PC-3 (cell line): ENCODE measurements around the gene TTC28. TPM values are rescaled to one million over a fixed set of nuclear protein-coding genes. Genes with fewer than 3 reads are reported as not detected.

Experiments
- ATAC-seq: fragments of 200-7000 bp; cut with Tn5 transposase; 2 replicates; pipeline ENCODE4 v1.9.1; 2020; ENCODE audit warnings: mild to moderate bottlenecking, moderate library complexity
- BruUV-seq: library from RNA; stranded (reverse); fragments of 400-500 nt; replicated peaks from 2 replicates; lab custom pipeline; 2021; lab: Mats Ljungman, UMichigan
- CTCF ChIA-PET: fragments of 300-600 bp; sonication (Branson Sonifier 250); formaldehyde crosslinking; loops from one replicate; lab custom pipeline; 2022; ENCODE audit warnings: antibody characterized with exemption; lab: Charles Lee
- POLR2A ChIA-PET: fragments of 300-600 bp; sonication (Branson Sonifier 250); formaldehyde crosslinking; loops from one replicate; lab custom pipeline; 2022; ENCODE audit warnings: antibody characterized with exemption; ENCODE audit not compliant: unreplicated experiment; lab: Charles Lee
- DNase-seq: peaks from one replicate; pipeline ENCODE4 v3.0.0-alpha.2; 2015
- H2AFZ ChIP-seq: fragments of 300-600 bp; sonication (generic); 2 replicates; pipeline ENCODE4 v1.6.0; 2016; ENCODE audit warnings: antibody characterized with exemption, low read length
- H3F3A ChIP-seq: fragments of 300-600 bp; sonication (generic); one replicate; pipeline ENCODE4 v1.6.0; 2017; ENCODE audit warnings: antibody characterized with exemption, low read length, control low read depth, mild to moderate bottlenecking; ENCODE audit not compliant: unreplicated experiment
- H3K27ac ChIP-seq: fragments of 300-600 bp; sonication (generic); 2 replicates; pipeline ENCODE4 v1.5.1; 2016; ENCODE audit warnings: mild to moderate bottlenecking, low read length
- H3K27me3 ChIP-seq: fragments of 300-600 bp; sonication (generic); 2 replicates; pipeline ENCODE4 v1.6.1; 2016; ENCODE audit warnings: low read length, mixed read lengths
- H3K36me3 ChIP-seq: fragments of 300-600 bp; sonication (generic); 2 replicates; pipeline ENCODE4 v1.6.1; 2016; ENCODE audit warnings: low read depth, mixed run types, low read length, mixed read lengths
- H3K4me1 ChIP-seq: fragments of 300-600 bp; sonication (generic); 2 replicates; pipeline ENCODE4 v1.5.1; 2016; ENCODE audit warnings: low read length; ENCODE audit not compliant: insufficient read depth
- H3K4me2 ChIP-seq: fragments of 300-600 bp; sonication (generic); 2 replicates; pipeline ENCODE4 v1.6.0; 2016; ENCODE audit warnings: low read length
- H3K4me3 ChIP-seq: fragments of 300-600 bp; sonication (generic); 2 replicates; pipeline ENCODE4 v1.5.1; 2016; ENCODE audit warnings: mild to moderate bottlenecking, low read length, mixed read lengths
- H3K79me2 ChIP-seq: fragments of 300-600 bp; sonication (generic); 2 replicates; pipeline ENCODE4 v1.6.1; 2017; ENCODE audit warnings: low read length, mixed read lengths
- H3K9ac ChIP-seq: fragments of 300-600 bp; sonication (generic); 2 replicates; pipeline ENCODE4 v1.6.0; 2016; ENCODE audit warnings: mild to moderate bottlenecking, low read length
- H3K9me2 ChIP-seq: fragments of 300-600 bp; sonication (generic); replicated peaks from 2 replicates; pipeline ENCODE4 v1.6.1; 2016; ENCODE audit warnings: mixed run types, low read length, mixed read lengths
- H3K9me3 ChIP-seq: fragments of 300-600 bp; sonication (generic); 2 replicates; pipeline ENCODE4 v1.6.1; 2016; ENCODE audit warnings: low read length, mixed read lengths
- H4K20me1 ChIP-seq: fragments of 300-600 bp; sonication (generic); 2 replicates; pipeline ENCODE4 v1.6.1; 2016; ENCODE audit warnings: low read length, mixed read lengths
- EZH2 ChIP-seq: fragments of 300-600 bp; sonication (generic); IDR thresholded peaks from one replicate; pipeline ENCODE4 v1.6.1; 2017; ENCODE audit warnings: antibody characterized with exemption, mild to moderate bottlenecking, low read length; ENCODE audit not compliant: unreplicated experiment
- EZH2phosphoT487 ChIP-seq: fragments of 300-600 bp; sonication (generic); IDR thresholded peaks from 2 replicates; pipeline ENCODE4 v1.6.1; 2018; ENCODE audit warnings: mild to moderate bottlenecking, antibody characterized with exemption, low read length, borderline replicate concordance
- intact Hi-C: fragments of 100-400 bp; cut with micrococcal nuclease; formaldehyde crosslinking; loops from 2 replicates; pipeline ENCODE4 v1.9.0; 2023
- total RNA-seq: library from RNA; depleted of rRNA; stranded (reverse); fragments of >200 nt; gene quantifications from 2 replicates; pipeline ENCODE4 v1.2.3, GENCODE V29; 2014
- TF ChIP-seq, protein P1 (sequence below): fragments of 300-600 bp; sonication (generic); conservative IDR thresholded peaks from 2 replicates; pipeline ENCODE4 v1.5.1; 2017; ENCODE audit warnings: antibody characterized with exemption, low read depth, mild to moderate bottlenecking, low read length

The TTC28 gene
- total RNA-seq, 1 experiment from 2014 or later, result 6.3 TPM

DNA sequence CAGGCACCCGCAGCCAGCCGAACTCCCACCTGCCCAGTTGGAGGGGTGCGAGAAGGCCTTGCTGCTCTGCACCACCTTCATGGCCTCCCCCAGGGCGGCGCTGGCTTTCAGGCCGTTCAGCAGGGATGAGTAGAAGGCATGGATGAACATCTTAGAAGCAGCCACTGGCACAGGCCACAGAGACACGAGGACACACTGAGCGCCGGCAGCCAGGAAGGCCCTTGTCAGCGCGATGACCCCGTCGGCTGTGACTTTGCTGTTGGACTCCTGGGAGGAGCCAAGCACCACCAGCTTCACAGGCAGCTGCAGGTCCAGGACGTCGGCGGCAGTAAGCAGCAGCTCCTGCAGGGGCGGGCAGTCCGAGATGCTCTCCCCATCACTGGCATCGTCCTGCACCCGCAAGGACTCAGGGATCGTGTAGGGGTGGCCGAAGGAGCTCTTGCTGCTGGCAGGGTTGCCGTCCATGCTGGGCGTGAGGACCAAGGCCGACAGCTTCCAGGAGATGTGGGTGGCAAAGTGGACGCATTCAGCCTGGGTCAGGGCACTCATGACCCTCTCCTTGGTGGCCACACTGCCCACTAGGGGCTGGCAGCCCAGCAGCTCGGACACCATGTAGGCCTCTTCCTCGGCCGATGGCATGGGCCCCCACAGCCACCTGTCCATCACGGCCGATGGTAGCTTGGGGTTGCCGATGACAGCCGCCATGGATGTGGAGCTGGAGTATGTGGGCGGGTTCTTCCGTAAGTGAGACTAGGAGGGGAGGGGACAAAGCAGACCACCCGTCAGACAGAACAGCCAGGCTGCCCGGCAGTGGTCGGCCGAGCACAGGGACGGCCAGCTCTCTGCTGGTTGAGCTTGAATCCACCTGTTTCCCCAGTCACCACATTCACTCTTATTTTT, 680.9 kb downstream of the TTC28 start:
- TF ChIP-seq, protein P1, sequence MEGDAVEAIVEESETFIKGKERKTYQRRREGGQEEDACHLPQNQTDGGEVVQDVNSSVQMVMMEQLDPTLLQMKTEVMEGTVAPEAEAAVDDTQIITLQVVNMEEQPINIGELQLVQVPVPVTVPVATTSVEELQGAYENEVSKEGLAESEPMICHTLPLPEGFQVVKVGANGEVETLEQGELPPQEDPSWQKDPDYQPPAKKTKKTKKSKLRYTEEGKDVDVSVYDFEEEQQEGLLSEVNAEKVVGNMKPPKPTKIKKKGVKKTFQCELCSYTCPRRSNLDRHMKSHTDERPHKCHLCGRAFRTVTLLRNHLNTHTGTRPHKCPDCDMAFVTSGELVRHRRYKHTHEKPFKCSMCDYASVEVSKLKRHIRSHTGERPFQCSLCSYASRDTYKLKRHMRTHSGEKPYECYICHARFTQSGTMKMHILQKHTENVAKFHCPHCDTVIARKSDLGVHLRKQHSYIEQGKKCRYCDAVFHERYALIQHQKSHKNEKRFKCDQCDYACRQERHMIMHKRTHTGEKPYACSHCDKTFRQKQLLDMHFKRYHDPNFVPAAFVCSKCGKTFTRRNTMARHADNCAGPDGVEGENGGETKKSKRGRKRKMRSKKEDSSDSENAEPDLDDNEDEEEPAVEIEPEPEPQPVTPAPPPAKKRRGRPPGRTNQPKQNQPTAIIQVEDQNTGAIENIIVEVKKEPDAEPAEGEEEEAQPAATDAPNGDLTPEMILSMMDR, result no peak
- CTCF ChIA-PET, result no interaction called here
- no peak overlapping the region for H2AFZ ChIP-seq

DNA sequence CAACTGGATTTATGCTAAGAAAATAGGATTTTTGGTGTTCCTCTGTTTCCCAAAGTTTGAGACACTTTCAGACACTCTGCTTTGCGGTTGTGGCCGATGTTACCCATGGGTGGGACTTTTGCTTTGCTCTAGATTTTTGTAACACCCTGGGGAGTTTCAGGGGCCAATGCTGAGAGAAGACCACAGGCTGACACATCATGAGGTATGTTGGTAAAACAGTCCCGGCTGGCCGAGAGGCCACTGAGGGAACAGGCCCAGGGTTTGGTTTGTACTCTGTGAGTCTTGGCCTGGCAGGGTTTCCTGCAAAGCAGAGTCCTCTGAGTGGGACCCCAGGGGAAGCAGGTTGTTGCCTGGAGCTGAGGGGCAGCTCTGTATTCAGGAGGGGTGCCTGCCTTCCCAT, 682.1 kb downstream of the TTC28 start:
- Histone ChIP-seq H4K20me1 (no peaks in the 10 kb centered on the region), H3K27me3 (no peaks in the 10 kb centered on the region), H3K4me3 (no peak overlapping the region), H3F3A (no peaks in the 10 kb centered on the region), H3K4me2 (no peak overlapping the region), H3K4me1 (no peaks in the 10 kb centered on the region), H3K9me3 (no peaks in the 10 kb centered on the region), H3K36me3 (no peaks in the 10 kb centered on the region), H3K9ac (no peak overlapping the region), H3K27ac (no peak overlapping the region), H2AFZ (no peak overlapping the region), H3K9me2 (no peaks in the 10 kb centered on the region), H3K79me2 (no peaks in the 10 kb centered on the region)
- CTCF ChIA-PET, result no interaction called here
- POLR2A ChIA-PET, result no interaction called here
- intact Hi-C loops, result no loop called here
- TF ChIP-seq EZH2, result no peak
- no peak for TF ChIP-seq EZH2phosphoT487
- TF ChIP-seq, protein P1, result no peak
- ATAC-seq (no peak), DNase-seq (no peak)
- BruUV-seq, result no TSS peak

More for the DNA sequence above, 680.9 kb downstream of the TTC28 start:
- Histone ChIP-seq H3K4me3 (no peak overlapping the region), H3K9me2 (no peaks in the 10 kb centered on the region), H3K4me2 (no peak overlapping the region), H3K4me1 (no peaks in the 10 kb centered on the region), H3K27me3 (no peaks in the 10 kb centered on the region), H3K9me3 (no peaks in the 10 kb centered on the region), H3K9ac (no peak overlapping the region), H3K27ac (no peak overlapping the region), H4K20me1 (no peaks in the 10 kb centered on the region), H3K36me3 (no peaks in the 10 kb centered on the region), H3F3A (no peaks in the 10 kb centered on the region), H3K79me2 (no peaks in the 10 kb centered on the region)
- POLR2A ChIA-PET, result no interaction called here
- ATAC-seq (no peak), DNase-seq (no peak)
- intact Hi-C loops, result no loop called here
- no TSS peak for BruUV-seq

DNA sequence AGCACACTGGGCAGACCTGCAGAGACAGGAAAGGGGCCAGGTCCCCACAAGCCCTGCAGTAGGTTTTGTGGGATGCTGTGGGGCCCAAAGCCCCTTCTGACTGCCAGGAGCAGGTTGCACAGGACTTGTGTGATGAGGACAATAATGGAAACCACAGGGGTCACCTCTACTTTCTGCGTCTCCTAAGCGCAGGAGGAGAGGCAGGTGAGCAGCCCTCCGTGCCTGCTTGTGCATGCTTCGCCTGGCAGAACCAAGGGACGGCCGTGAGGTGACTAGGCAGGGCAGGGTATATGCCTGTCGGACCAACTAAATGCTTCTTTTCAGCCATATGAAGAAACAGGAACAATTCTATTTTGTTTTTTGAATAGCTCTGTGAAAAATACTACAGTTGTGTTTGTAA, 682.7 kb downstream of the TTC28 start:
- ChIA-PET CTCF (no interaction called here), POLR2A (no interaction called here)
- Histone ChIP-seq H3K4me3 (no peak overlapping the region), H3K9ac (no peak overlapping the region), H3K27me3 (no peaks in the 10 kb centered on the region), H3K4me1 (no peaks in the 10 kb centered on the region), H3K9me3 (no peaks in the 10 kb centered on the region), H3K4me2 (no peak overlapping the region), H4K20me1 (no peaks in the 10 kb centered on the region), H3K79me2 (no peaks in the 10 kb centered on the region), H3K36me3 (no peaks in the 10 kb centered on the region), H3K9me2 (no peaks in the 10 kb centered on the region), H3K27ac (no peak overlapping the region), H2AFZ (no peak overlapping the region), H3F3A (no peaks in the 10 kb centered on the region)
- ATAC-seq (no peak), DNase-seq (no peak)
- TF ChIP-seq EZH2phosphoT487, result no peak
- TF ChIP-seq, protein P1, result no peak
- TF ChIP-seq EZH2, result no peak
- intact Hi-C loops, result no loop called here
- BruUV-seq, result no TSS peak
